Lung (tissue), 12 donors: Measurements from ENCODE around the gene PITRM1. TPM values are rescaled to one million over a fixed set of nuclear protein-coding genes. Genes with fewer than 3 reads are reported as not detected.
A peak's percentile ranks its signal among the peaks of the same experiment; 100 is the strongest.

Source experiments
- ATAC-seq: fragments of 200-7000 bp; cut with Tn5 transposase; one replicate; pipeline ENCODE4 v1.9.1; 2020; ENCODE audit warnings: moderate number of reproducible peaks; ENCODE audit not compliant: insufficient read depth, low FRiP score
- DNase-seq, 3 donors: peaks; one replicate each; pipeline ENCODE4 v3.0.0-alpha.2; 2013 to 2017
- H3K27ac ChIP-seq, 2 donors: one replicate each; pipeline ENCODE4 v1.5.1; 2013; ENCODE audit warnings: mild to moderate bottlenecking in 2 of 2, moderate library complexity in 2 of 2, control low read depth in 1 of 2, inconsistent platforms in 1 of 2, low read depth in 1 of 2, low read length in 1 of 2
- H3K27me3 ChIP-seq, 3 donors: one replicate each; pipeline ENCODE4 v1.5.1; 2013; ENCODE audit warnings: low read length in 2 of 3; ENCODE audit not compliant: control insufficient read depth in 3 of 3, insufficient read depth in 3 of 3
- H3K36me3 ChIP-seq, 4 donors: one replicate each; pipeline ENCODE4 v1.5.1; 2013; ENCODE audit warnings: low read length in 4 of 4, mild to moderate bottlenecking in 1 of 4, moderate library complexity in 1 of 4; ENCODE audit not compliant: control insufficient read depth in 4 of 4, insufficient read depth in 4 of 4
- H3K4me1 ChIP-seq, 5 donors: one replicate each; pipeline ENCODE4 v1.5.1; 2013; ENCODE audit warnings: low read length in 5 of 5, mild to moderate bottlenecking in 2 of 5, moderate library complexity in 1 of 5; ENCODE audit not compliant: control insufficient read depth in 5 of 5, insufficient read depth in 5 of 5
- H3K4me3 ChIP-seq: one replicate; pipeline ENCODE4 v1.5.1; 2013; ENCODE audit warnings: mild to moderate bottlenecking, control low read depth, moderate library complexity
- H3K9ac ChIP-seq, 2 donors: one replicate each; pipeline ENCODE4 v1.5.1; 2013; ENCODE audit warnings: low read length in 2 of 2, control low read depth in 1 of 2; ENCODE audit not compliant: insufficient read depth in 1 of 2
- H3K9me3 ChIP-seq, 4 donors: one replicate each; pipeline ENCODE4 v1.5.1; 2013; ENCODE audit warnings: low read length in 3 of 4, mild to moderate bottlenecking in 1 of 4, moderate library complexity in 1 of 4; ENCODE audit not compliant: control insufficient read depth in 4 of 4, insufficient read depth in 3 of 4
- CTCF ChIP-seq: IDR thresholded peaks from 2 replicates; pipeline ENCODE4 v1.5.1; 2012; ENCODE audit warnings: mild to moderate bottlenecking; ENCODE audit errors: control extremely low read depth, extremely low read depth
- WGBS, 2 donors: extraction: QIAGEN DNeasy Blood & Tissue Kit; methylation state at CpG; one replicate each; pipeline ENCODE4 v1.1.7; 2013; 5-methylcytosine and 5-hydroxymethylcytosine counted together
- polyA plus RNA-seq, 2 donors: library from polyadenylated mRNA; stranded (reverse); fragments of 200-250 nt; gene quantifications; one replicate each; pipeline ENCODE4 v1.2.1, GENCODE V29; 2013
- total RNA-seq, 2 donors: library from RNA; depleted of rRNA in 1 of 2; stranded (reverse); fragments of >200 nt in 1 of 2; gene quantifications; one replicate each; pipeline ENCODE4 v1.2.1, GENCODE V29; 2014 to 2021
- donor health status: control.
- donor health status: control.
- donor health status: Bipolar disorder and iron deficiency.
- donor health status: healthy.
- donor health status: DM: yes; HTN: yes; CAD: no.

Gene PITRM1
- total and polyA plus RNA-seq, 4 donors: 46.5 to 88.5 (median 60.7) TPM

GRCh38 chr10:3115685-3116084, 56.9 kb downstream of the PITRM1 start:
- Histone ChIP-seq H3K27ac (no peak overlapping the region), H3K36me3 (peaks cover 0 to 34% (median 15%) of the 10 kb centered on the region in 4 donors), H3K4me3 (no peak overlapping the region), H3K9me3 (peaks cover 0 to 2% (median 0%) of the 10 kb centered on the region in 4 donors), H3K9ac (no peak overlapping the region), H3K27me3 (no peaks in the 10 kb centered on the region), H3K4me1 (no peaks in the 10 kb centered on the region)
- TF ChIP-seq CTCF: no peak
- WGBS, 2 donors: 96% methylated on average over 8 of the region's 8 CpGs
- no peak for DNase-seq
- ATAC-seq: no peak

GRCh38 chr10:3113343-3113720, 59.2 kb downstream of the PITRM1 start:
- Histone ChIP-seq H3K36me3 (peaks cover 0 to 35% (median 15%) of the 10 kb centered on the region in 4 donors), H3K9ac (no peak overlapping the region), H3K27ac (no peak overlapping the region), H3K9me3 (no peaks in the 10 kb centered on the region), H3K4me3 (no peak overlapping the region), H3K27me3 (no peaks in the 10 kb centered on the region), H3K4me1 (no peaks in the 10 kb centered on the region)
- ATAC-seq: no peak
- no peak for DNase-seq
- WGBS, 2 donors: 97% methylated on average over 19 of the region's 19 CpGs
- no peak for TF ChIP-seq CTCF

- DNase-seq: no peak
- TF ChIP-seq CTCF: no peak
- ATAC-seq: no peak
- no peaks in the 10 kb centered on the region for H3K27me3 ChIP-seq
- no peaks in the 10 kb centered on the region for H3K9me3 ChIP-seq
- H3K27ac ChIP-seq: peak overlapping the region in 1 of 2 donors; percentile 24
- WGBS, 2 donors: 62 to 77% methylated on average over 15 of the region's 15 CpGs
- no peak overlapping the region for H3K4me3 ChIP-seq
- H3K9ac ChIP-seq: no peak overlapping the region
- peaks cover 0 to 38% (median 10%) of the 10 kb centered on the region in 4 donors for H3K36me3 ChIP-seq
- H3K4me1 ChIP-seq: no peaks in the 10 kb centered on the region
These were observed 60.9 kb downstream of the PITRM1 start for GRCh38 chr10:3111621-3112163.
